NCI-H82 treated with DMSO at 0.1 percent for 48 hours (cell line): ENCODE results near the gene FRRS1L.

Experiments used
- DNase-seq: peaks from one replicate; lab custom pipeline; 2025; ENCODE audit not compliant: unreplicated experiment; lab: John Stamatoyannopoulos, UW

FRRS1L gene

DNA sequence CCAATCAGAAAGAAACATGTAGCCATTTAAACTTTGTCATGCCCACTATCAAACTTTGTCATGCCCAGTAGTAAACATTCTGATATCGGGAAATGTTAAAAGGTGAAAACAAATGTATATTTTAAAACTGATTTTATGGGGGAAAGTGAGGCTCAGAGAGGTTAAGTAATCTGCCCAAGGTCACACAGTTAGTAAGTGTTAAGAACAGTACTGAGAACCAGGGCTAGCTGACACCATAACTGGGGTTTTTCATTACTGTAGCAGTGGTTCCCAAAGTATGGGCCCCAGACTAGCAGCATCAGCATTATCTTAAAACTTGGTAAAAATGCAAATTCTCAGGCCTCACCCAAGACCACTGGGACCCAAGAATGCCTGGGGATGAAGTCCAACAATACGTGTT, 9.9 kb upstream of the FRRS1L start:
- no peak for DNase-seq

GRCh38 chr9:109176386-109176785, 9.3 kb upstream of the FRRS1L start:
- no peak for DNase-seq

GRCh38 chr9:109172935-109173334, 5.9 kb upstream of the FRRS1L start:
- no peak for DNase-seq

GRCh38 chr9:109171926-109172325, 4.9 kb upstream of the FRRS1L start:
- no peak for DNase-seq

GRCh38 chr9:109168170-109168569, 1.1 kb upstream of the FRRS1L start:
- DNase-seq: no peak

DNA sequence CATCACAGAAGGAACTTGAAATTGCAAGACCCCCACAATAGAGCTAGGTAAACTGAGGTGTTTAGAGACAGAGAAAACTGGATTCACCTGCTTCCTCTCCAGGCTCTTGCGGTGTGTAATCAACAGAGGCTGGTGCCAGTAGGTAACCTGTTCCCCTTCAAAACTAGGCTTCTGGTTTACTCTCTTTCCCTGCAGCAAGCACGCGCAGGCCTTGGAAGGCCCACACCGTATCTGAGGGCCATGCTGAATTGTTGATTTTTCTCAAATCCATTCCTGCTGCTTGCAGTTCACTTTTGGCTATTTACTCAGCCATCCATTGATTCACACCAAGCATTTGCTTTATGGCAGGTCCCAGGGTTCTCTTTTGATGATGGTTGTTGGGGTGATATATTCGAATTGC, 667 bp upstream of the FRRS1L start:
- DNase-seq: no peak

DNA sequence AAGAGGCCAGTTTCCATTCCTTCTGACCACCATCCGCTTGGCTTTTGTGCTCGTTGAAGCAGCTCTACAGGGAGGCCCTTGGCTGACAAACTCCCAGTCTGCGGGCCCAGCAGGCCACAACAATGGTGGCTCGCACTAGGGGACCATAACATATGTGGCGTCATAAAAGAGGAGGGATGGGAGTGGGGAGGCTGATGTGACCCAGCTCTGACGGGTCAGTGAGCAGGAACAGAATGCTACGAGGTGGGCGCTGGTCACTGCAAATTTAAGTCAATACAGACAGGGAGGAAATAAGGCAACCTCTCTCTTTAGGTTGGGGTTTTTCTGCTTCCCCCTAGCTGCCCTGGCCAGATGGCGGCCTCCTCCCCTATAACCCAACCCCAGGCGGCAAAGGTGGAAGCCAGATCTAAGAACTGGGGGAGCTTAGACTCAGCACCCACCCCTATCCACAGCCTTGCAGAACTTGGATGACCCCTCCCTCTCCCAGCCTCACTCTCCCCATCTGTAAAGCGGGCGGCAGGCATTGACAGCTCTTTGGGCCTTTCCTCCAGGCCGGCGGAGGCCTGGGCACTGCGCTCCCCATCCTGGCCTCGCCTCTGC, 778 bp downstream of the FRRS1L start:
- no peak for DNase-seq

GRCh38 chr9:109164042-109164441, 3.0 kb downstream of the FRRS1L start:
- DNase-seq: no peak

- no peak for DNase-seq
Observed at GRCh38 chr9:109163194-109163593, 3.9 kb downstream of the FRRS1L start.

GRCh38 chr9:109162677-109163076, 4.4 kb downstream of the FRRS1L start:
- no peak for DNase-seq

GRCh38 chr9:109161471-109161870, 5.6 kb downstream of the FRRS1L start:
- DNase-seq: no peak

GRCh38 chr9:109159583-109159982, 7.5 kb downstream of the FRRS1L start:
- DNase-seq: no peak

GRCh38 chr9:109158651-109159050, 8.4 kb downstream of the FRRS1L start:
- no peak for DNase-seq

DNA sequence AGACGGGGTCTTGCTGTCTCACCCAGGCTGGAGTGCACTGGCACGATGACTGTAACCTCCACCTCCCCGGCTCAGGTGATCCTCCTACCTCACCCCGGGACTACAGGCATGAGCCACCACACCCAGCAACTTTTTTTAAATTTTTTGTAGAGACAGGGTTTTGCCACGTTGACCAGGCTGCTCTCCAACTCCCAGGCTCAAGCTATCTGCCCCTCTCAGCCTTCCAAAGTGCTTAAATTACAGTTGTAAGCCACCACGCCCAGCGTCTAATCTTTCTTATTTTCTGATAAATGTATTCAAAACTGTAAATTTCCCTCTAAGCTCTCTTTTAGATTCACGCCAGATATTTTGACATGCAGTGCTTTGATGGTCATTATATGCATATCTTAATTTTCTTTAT, 10.3 kb downstream of the FRRS1L start:
- DNase-seq: no peak

- no peak for DNase-seq
Observed at GRCh38 chr9:109150925-109151545, 16.0 kb downstream of the FRRS1L start.

- no peak for DNase-seq
Observed at GRCh38 chr9:109149722-109150121, 17.3 kb downstream of the FRRS1L start.

DNA sequence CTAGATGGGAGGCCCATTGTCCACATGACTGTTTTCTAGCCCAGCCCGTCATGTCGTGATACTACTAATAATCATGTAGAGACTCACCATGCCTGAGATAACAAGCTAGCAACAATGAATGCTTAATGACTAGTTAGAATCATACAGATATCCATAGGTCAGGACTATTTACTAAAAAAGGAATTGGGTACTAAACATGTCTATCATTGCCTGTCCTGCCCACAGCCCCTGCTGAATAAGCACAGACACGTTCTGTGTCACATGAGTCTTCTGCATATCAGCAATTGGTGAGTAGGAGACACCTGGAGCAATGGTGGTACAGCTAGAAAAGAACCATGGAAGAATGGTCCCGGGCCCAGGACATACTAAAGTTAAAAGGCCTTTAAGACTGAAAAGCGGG, 18.0 kb downstream of the FRRS1L start:
- DNase-seq: no peak

GRCh38 chr9:109145051-109145450, 22.0 kb downstream of the FRRS1L start:
- DNase-seq: no peak

DNA sequence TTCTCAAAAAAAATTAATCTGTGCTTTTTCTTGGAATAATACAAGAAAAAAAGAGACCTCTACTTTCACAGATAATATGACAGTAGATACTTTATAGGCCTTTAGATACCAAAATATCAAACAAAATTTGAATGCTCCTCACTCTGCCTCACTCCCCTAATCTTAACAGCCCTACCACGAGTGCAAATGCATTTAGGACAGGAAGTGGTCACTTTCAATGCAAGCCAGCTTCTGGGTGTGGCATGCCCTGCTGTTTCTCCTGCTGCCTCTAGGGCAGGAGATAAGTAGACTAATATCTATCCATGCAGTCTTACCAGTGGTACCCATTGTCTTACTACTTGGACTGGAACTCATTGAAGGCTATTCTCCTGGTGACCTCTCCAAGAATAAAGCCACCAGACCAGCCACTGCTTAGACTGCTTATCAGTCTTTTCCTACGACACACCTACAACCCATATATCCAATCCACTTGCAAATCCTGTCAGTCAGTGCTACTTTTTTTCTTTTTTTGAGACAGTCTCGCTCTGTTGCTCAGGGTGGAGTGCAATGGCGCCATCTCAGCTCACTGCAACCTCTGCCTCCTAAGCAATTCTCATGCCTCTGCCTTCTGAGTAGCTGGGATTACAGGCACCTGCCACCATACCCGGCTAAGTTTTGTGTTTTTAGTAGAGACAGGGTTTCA, 23.0 kb downstream of the FRRS1L start:
- no peak for DNase-seq

- no peak for DNase-seq
Observed at GRCh38 chr9:109141375-109141774, 25.7 kb downstream of the FRRS1L start.

DNA sequence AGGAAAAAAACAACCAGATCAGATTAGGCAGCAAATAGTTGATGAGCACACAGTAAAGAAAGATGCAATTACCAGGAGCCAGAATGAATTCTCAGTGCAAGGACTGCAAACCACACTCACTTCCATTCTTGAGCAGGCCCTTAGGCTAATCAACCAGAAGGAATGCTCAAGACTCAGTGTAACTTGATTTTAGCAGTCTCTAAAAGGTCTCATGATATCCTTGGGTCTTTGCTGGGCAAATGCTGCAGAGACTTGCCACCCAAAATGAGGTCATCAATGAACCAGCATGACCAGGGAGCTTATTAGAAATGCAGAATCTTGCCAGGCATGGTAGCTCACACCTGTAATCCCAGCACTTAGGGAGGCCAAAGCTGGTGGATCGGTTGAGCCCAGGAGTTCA, 27.2 kb downstream of the FRRS1L start:
- no peak for DNase-seq

DNA sequence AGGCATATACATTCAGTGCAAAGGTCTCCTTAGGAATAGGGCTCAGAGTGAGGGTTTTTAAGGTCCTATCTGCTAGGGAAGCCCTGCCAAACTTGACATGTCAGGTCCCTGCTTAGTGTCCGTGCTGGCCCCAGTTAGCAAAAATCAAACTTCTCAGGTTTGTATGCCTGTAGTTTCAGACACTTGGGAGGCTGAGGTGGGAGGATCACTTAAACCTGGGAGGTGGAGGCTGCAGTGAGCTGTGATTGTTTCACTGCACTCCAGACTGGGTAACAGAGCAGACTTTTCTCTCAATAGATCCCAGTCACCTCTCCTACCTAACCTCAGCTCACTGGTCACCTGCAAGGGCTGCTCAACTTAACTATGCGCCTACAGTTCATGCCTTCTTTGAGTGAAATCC, 28.6 kb downstream of the FRRS1L start:
- no peak for DNase-seq

DNA sequence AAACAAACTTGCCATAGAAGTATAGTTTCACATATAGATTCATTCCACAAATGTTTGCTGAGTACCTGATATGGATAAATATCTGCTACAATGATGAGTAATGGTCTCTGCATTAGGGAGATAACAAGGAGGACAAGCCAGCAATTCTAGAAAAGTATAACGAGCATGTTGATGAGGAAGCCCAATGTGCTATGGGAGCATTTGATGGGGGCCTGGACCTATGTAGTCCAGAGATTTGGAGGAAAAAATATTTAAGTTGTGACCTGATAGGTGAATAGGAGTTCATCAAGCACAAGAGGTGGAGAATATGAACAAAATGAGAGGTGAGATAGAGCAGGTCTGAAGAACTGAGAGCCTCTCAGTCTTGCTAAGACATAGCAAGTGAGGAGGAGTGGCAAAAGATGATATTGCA, 32.9 kb downstream of the FRRS1L start:
- no peak for DNase-seq
